ENCODE measurements around the gene HADHA.

HADHA gene

GRCh38 chr2:26144953-26145680 lies 99.3 kb downstream of the HADHA start:
- DNase-seq (ENCODE audit: low spot score) (peak; percentile 50), FAIRE-seq (no peak)

- FAIRE-seq (no peak), DNase-seq (ENCODE audit: low spot score) (no peak)
Measured at GRCh38 chr2:26144031-26144430, 100.4 kb downstream of the HADHA start.

GRCh38 chr2:26141145-26141769 lies 103.2 kb downstream of the HADHA start:
- FAIRE-seq (no peak), DNase-seq (ENCODE audit: low spot score) (no peak)

All from RCC 7860 (cell line).